ENCODE results near the gene TDP2.

The TDP2 gene

GRCh38 chr6:24659561-24659960 is 7.1 kb downstream of the TDP2 start:
- no peak for TF ChIP-seq CTCF (IDR thresholded peaks at IDR 0.05; ENCODE audit: control insufficient read depth, insufficient read depth, low read depth, low read length, missing control alignments)
- no peak overlapping the region for H3K4me3 ChIP-seq (ENCODE audit: control insufficient read depth, low read depth, low read length)
- no peak for DNase-seq (ENCODE audit: low read depth)

GRCh38 chr6:24658573-24659560 is 7.8 kb downstream of the TDP2 start:
- no peak overlapping the region for H3K4me3 ChIP-seq (ENCODE audit: control insufficient read depth, low read depth, low read length)
- TF ChIP-seq CTCF (IDR thresholded peaks at IDR 0.05; ENCODE audit: control insufficient read depth, insufficient read depth, low read depth, low read length, missing control alignments): no peak
- DNase-seq (ENCODE audit: low read depth): peak; percentile 62

GRCh38 chr6:24655215-24655614 is 11.5 kb downstream of the TDP2 start:
- TF ChIP-seq CTCF (IDR thresholded peaks at IDR 0.05; ENCODE audit: control insufficient read depth, insufficient read depth, low read depth, low read length, missing control alignments): no peak
- H3K4me3 ChIP-seq (ENCODE audit: control insufficient read depth, low read depth, low read length): no peak overlapping the region
- DNase-seq (ENCODE audit: low read depth): no peak

- TF ChIP-seq CTCF (IDR thresholded peaks at IDR 0.05; ENCODE audit: control insufficient read depth, insufficient read depth, low read depth, low read length, missing control alignments): no peak
- no peak overlapping the region for H3K4me3 ChIP-seq (ENCODE audit: control insufficient read depth, low read depth, low read length)
- no peak for DNase-seq (ENCODE audit: low read depth)
Observed at GRCh38 chr6:24650365-24650764, 16.3 kb downstream of the TDP2 start.

- no peak for DNase-seq (ENCODE audit: low read depth)
- H3K4me3 ChIP-seq (ENCODE audit: control insufficient read depth, low read depth, low read length): no peak overlapping the region
- no peak for TF ChIP-seq CTCF (IDR thresholded peaks at IDR 0.05; ENCODE audit: control insufficient read depth, insufficient read depth, low read depth, low read length, missing control alignments)
Observed at GRCh38 chr6:24649691-24650090, 17.0 kb downstream of the TDP2 start.

GRCh38 chr6:24648276-24648675 is 18.4 kb downstream of the TDP2 start:
- H3K4me3 ChIP-seq (ENCODE audit: control insufficient read depth, low read depth, low read length): no peak overlapping the region
- no peak for TF ChIP-seq CTCF (IDR thresholded peaks at IDR 0.05; ENCODE audit: control insufficient read depth, insufficient read depth, low read depth, low read length, missing control alignments)
- no peak for DNase-seq (ENCODE audit: low read depth)
